Epidermal melanocyte (primary cell): ENCODE results near the gene PIK3R6.

Experiments used
- DNase-seq: peaks from one replicate; pipeline ENCODE4 v3.0.0; 2011; ENCODE audit warnings: low spot score; ENCODE audit not compliant: insufficient read length

Gene PIK3R6, protein sequence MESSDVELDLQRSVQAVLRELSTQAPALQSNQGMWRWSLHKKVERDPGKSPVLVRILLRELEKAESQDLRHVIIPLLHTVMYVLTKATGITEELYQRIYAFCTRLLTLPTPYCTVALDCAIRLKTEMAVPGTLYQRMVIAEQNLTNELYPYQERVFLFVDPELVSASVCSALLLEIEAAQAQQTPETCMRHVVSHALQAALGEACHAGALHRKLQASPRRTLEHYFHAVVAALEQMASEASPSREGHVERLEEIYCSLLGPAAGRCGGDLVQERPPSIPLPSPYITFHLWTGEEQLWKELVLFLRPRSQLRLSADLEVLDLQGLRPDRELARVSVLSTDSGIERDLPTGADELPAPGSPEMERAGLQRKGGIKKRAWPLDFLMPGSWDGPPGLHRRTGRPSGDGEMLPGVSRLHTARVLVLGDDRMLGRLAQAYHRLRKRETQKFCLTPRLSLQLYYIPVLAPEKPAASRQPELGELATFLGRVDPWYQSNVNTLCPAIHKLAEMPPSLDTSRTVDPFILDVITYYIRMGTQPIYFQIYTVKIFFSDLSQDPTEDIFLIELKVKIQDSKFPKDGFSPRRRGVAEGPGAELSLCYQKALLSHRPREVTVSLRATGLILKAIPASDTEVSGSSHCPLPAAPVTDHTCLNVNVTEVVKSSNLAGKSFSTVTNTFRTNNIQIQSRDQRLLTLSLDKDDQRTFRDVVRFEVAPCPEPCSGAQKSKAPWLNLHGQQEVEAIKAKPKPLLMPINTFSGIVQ

GRCh38 chr17:8867361-8867981, at the start of gene PIK3R6:
PIK3R6 (minus strand) TSS chr17:8867674; CDS start chr17:8849794, 17,880 bp downstream.
- no peak for DNase-seq

- no peak for DNase-seq
Measured at GRCh38 chr17:8916466-8916865, 49.0 kb upstream of the PIK3R6 start.

DNA sequence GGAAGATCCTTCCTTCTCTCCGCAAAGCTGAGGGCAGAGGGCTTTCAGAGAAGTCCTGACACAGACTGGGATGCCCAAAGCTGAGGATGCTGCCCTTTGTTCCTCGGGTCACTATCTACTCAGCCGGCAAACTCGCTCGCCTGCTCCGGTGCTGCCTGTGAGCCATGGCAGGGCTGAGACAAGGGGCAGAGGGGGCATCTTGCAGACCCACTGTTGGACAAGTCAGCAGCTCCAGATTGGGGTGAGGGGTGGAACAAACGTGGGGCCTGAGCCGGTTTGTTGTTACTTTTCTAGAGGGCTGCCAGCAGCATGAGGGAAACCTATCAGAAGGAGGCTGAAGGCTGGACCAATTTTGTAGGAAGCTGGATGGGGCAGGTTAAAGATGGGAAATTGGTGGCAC, 47.1 kb upstream of the PIK3R6 start:
- no peak for DNase-seq

GRCh38 chr17:8913879-8914278, 46.4 kb upstream of the PIK3R6 start:
- DNase-seq = no peak

DNA sequence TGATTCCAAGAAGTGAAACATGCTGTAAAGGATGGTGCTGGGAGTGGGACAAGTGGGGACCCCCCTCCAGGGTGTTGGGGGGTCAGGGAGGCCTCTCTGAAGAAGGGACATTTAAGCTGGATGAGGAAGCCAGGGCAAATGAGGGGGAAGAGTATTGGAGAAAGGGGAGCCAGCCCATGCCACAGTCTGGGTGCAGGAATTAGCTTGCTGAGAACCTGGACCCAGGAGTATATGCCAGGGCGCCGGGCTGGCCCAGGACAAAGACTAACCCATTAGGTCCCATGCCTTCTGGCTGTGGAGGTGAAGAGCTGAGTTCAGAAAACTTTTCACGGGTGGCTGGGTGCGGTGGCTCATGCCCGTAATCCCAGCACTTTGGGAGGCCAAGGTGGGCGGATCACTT, 45.6 kb upstream of the PIK3R6 start:
- DNase-seq = no peak

DNA sequence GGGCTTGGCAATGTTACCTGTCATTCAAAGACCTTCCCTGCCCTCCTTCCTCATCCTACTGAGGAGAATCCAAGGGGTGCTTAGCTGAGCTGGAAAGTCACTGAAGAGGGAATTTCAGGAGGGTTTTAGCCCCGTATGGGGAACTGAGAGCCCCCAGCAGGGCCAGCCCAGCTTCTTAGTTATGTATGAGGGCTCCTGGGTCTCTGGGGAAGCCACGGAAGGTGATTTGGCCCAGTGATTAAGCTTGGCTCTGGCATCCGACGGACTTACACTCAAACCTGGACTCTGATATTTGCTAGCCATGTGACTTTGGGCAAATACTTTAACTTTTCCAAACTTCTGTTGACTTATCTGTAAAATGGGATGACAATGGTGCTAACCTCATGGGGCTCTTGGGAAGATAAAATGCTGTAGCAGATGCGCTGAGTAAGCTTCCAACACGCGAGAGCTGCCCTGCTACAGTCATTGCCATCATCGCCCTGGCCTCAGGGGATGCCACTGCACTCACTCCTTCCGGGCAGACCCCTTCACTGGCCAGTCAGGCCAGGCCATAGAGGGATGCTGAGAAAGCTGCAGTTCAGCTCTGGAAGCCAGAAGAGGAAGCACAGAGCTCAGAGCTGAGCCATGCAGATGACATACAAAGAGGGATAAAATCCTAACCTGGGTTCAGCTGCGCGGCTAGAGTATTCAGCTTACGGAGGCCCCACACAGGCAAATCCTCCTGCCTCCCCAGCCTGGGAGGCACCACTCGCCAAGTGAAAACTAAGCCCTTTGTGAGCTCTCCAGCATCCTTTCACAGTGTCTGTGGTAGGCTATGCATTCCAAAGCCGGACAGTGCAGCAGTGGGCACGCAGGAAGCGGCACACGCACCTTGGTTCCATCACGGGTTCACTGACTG, 44.9 kb upstream of the PIK3R6 start:
- no peak for DNase-seq

DNA sequence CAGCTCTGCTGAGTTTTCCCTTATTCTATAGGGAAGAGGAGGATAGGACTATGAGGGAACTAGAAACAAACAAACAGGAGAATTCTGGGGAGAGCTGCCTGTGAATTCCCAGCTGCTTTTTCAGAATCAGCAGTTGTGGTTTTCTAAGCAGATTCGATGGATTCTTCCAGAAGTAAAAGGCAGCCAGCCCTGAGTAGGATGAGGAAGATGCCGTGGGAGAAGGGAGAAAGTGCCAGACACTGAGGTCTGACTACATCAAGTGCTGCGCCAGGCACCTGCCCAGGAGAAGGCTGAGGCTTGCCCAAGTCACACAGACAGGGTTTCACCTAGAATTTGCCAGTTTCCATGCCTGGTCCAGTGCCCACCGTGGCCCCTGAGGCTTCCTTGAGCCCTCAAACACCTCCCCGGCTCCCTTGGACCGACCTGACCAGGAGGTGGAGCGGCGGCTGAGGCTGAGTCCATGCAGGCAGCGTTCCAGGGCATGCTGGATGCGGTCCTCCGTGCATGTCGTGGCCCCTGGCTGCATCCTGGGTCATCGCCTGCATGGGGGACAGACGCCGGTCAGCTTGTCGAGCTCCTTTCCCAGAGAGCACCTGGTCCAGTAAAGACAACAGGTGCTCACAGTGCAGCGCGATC, 43.6 kb upstream of the PIK3R6 start:
- DNase-seq = no peak

DNA sequence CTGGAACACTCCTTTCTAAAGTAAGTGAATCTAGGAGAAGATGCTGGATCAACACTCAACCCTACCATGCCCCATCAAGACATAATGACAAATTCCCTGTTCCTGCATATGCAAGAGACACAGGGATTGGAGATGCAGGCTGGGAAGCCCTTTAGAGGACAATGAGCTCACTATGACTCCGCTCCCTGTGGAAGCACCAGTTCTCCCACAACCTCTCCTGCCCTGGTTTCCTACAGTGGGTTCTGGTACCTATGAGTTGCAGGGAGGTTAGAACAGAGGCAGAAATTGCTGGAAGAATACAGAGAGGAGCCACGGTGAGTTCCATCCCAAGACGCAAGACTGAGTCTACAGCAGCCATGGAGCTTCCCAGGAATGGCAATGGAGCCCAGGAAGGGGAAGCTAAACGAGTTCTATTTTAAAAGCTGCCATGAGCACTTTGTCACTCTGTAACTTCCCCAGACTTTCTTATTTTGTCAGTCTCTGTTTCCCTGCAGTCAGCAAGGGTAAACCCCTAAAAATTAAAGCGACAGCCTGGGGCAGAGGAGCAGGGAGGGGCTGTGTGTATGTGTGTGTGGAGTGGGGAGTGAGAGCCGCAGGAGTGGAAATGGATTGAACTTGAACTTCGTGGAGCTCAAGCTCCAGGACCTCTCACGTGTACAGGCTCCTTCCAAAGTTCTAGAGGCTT, 42.3 kb upstream of the PIK3R6 start:
- no peak for DNase-seq

DNA sequence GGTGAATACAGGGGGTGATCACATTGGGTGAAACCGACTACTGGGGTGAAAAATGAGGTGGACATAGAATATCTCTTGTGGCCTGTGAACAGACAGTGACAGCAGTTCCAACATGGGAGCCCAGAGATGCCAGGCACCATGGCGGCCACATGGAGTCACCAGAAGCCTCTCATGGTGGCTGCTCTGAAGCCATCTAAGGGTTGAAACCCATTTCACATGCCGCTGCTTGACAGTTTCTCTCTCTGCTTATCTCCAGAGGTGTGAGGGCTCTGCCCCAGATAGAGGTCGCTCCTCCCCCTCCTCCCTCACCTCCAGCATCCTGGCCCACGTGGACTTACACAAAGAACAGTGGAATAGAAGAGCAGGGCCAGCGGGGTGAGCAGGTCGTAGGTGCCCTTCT, 37.9 kb upstream of the PIK3R6 start:
- no peak for DNase-seq

GRCh38 chr17:8904686-8905085, 37.2 kb upstream of the PIK3R6 start:
- DNase-seq = no peak

DNA sequence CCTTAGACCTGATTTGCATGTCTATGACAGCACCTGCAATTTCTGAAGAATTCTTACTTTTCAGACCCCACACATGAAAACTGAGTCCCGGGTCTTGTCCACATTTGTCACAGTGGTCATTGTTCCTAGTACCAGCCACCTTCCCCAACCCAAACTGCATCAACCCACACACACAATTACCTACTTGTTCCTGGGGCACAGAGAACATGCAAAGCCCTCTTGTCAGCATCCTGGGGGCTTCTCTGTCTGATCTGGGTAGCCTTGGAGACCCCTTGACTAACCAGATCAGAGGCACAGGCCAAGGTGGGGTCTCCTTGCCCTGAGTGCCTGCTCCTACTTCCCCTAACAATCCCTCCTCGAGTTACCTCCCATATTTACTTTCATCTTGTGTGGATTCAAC, 36.7 kb upstream of the PIK3R6 start:
- DNase-seq = no peak

GRCh38 chr17:8900626-8901585, 33.4 kb upstream of the PIK3R6 start:
- DNase-seq = no peak

DNA sequence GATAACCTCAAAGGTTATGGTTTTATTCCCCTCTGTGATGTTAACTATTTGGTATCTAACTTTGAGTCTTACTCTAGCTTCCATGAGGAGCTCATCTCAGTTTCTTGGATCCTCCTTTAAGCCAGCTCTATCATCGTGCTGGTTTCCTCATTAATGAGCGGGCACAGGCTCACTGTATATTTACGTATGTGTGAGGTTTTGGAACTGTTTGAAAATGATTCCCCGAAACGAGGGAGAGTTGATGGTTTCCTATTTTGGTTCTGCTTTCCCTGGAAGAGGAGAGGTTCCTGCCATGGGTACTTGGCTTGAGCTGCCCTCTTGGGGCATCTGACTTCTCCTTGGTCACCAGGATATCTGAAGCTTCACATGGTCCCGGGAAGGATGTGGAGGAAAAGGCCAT, 32.7 kb upstream of the PIK3R6 start:
- DNase-seq = no peak

DNA sequence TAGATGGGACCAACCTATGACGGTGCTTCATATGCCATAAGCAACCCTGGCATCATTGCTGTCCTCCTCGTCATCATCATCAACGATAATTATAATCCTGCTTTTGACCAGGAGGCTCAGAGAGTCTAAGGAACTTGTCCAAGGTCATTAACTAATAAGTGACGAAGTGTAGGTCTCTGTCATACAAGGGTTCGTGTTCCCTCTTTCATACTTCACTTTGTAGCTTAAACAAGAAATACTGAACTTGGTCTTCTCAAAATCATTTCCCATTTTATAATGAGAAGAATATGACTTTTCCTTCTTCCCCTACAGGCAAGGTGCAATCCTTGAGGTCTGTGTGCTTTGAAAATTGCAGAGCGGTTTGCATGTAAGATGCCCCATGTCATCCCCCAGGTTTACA, 31.2 kb upstream of the PIK3R6 start:
- no peak for DNase-seq

GRCh38 chr17:8898126-8898525, 30.7 kb upstream of the PIK3R6 start:
- no peak for DNase-seq

GRCh38 chr17:8896641-8897635, 29.5 kb upstream of the PIK3R6 start:
- no peak for DNase-seq

DNA sequence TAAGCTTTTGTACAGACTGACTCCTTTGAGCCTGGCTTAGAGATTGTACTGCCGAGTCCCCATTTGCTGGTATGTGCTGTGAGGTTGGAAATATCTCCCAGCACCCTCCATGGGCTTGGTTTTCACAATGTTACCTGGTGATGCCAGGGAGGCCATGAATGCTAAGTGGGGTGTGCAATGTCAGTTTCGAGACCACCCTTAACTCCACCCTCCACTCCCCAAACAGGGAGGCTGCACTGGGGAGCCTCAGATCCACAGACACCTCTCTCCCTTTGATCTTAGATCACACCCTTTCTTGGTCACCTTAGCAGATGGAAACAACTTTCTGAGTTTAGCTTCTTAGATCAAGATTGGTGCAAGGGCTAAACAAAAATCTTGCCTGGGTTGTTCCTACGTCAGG, 28.6 kb upstream of the PIK3R6 start:
- DNase-seq = no peak
